Activated naive CD4-positive, alpha-beta T cell treated with anti-CD3 and anti-CD28 coated beads, Interleukin-2, amount 50 U/mL, for 72 hours (primary cell): Measurements from ENCODE around the gene GPC5. TPM values are rescaled to one million over a fixed set of nuclear protein-coding genes. Genes with fewer than 3 reads are reported as not detected.

Experiments
- ATAC-seq, 2 donors: fragments of 150-1000 bp; cut with Tn5 transposase; 2 replicates each; pipeline ENCODE4 v1.10.0; 2021; ENCODE audit warnings: mild to moderate bottlenecking in 2 of 2, moderate library complexity in 2 of 2
- DNase-seq, 2 donors: peaks; one replicate each; pipeline ENCODE4 v3.0.0; 2021 to 2022; ENCODE audit warnings: low spot score in 2 of 2
- H3K27ac Mint-ChIP-seq, 2 donors: one replicate each; pipeline ENCODE4 v1.8.0; 2022; ENCODE audit warnings: mild to moderate bottlenecking in 2 of 2, mixed read lengths in 2 of 2
- H3K36me3 Mint-ChIP-seq, 2 donors: one replicate each; pipeline ENCODE4 v1.8.0; 2022; ENCODE audit warnings: mixed read lengths in 2 of 2
- H3K9me3 Mint-ChIP-seq, 2 donors: one replicate each; pipeline ENCODE4 v1.8.0; 2022; ENCODE audit warnings: mixed read lengths in 2 of 2
- total RNA-seq, 2 donors: library from RNA; stranded (reverse); gene quantifications; one replicate each; pipeline ENCODE4 v1.2.3, GENCODE V29; 2022

The GPC5 gene
- total RNA-seq, 2 donors from 2014 or later = 0.11 to 0.78 TPM

- Mint-ChIP-seq H3K27ac (no peak overlapping the region), H3K36me3 (no peaks in the 10 kb centered on the region), H3K9me3 (no peaks in the 10 kb centered on the region)
- no peak for DNase-seq
- no peak for ATAC-seq
These were observed 93.6 kb downstream of the GPC5 start for GRCh38 chr13:91491980-91492379.

GRCh38 chr13:91493442-91493841 is 95.0 kb downstream of the GPC5 start:
- no peaks in the 10 kb centered on the region for H3K36me3 Mint-ChIP-seq
- H3K27ac Mint-ChIP-seq = no peak overlapping the region
- ATAC-seq = no peak
- no peak for DNase-seq
- H3K9me3 Mint-ChIP-seq = peaks cover 3 to 4% of the 10 kb centered on the region in 2 donors

- no peak for ATAC-seq
- Mint-ChIP-seq H3K9me3 (peaks cover 4 to 9% of the 10 kb centered on the region in 2 donors), H3K36me3 (no peaks in the 10 kb centered on the region), H3K27ac (peak overlapping the region in 1 of 2 donors; percentile 3)
- no peak for DNase-seq
These were observed 99.9 kb downstream of the GPC5 start for GRCh38 chr13:91498298-91498697.

DNA sequence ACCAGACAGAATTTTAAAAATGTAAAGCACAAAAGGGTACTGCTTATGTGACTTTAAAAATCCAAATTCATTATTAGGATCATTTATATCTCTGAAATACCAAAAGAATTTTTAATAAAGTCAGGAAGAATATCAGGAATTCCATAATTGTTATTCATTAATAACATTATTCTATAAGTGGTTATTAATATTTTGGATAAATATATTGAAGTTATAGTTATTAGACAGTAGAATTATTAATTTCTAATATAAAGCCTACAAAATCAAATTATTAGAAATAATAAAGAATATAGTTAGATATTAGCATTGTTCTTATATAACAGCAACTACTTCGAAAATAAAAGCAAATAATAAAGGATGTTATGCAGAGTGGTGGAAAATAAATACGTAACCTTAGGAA is 105.8 kb downstream of the GPC5 start:
- peaks cover 0 to 9% of the 10 kb centered on the region in 2 donors for H3K9me3 Mint-ChIP-seq
- no peak for DNase-seq
- ATAC-seq = no peak
- no peaks in the 10 kb centered on the region for H3K36me3 Mint-ChIP-seq
- H3K27ac Mint-ChIP-seq = no peak overlapping the region

- Mint-ChIP-seq H3K27ac (no peak overlapping the region), H3K36me3 (no peaks in the 10 kb centered on the region), H3K9me3 (peaks cover 0 to 9% of the 10 kb centered on the region in 2 donors)
- DNase-seq = no peak
- no peak for ATAC-seq
These were observed 108.3 kb downstream of the GPC5 start for GRCh38 chr13:91506759-91507158.

DNA sequence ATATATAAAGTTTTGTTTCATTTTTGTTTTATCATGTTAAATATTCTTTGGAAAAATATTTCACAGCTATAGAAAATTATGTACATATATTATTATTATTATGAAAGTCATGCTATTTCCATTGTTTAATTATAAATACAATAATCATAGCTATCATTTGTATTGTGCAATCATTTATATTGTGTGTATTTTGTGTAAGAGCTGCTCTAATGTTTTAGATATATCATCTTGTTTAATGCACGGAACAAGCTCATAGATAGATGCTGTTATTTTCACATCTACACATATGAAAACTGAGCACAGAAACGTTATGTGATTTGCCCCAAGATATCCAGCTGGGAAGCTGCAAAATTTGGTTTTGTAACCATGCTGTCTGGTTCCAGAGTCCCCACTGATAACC is 111.6 kb downstream of the GPC5 start:
- peaks cover 0 to 4% of the 10 kb centered on the region in 2 donors for H3K9me3 Mint-ChIP-seq
- DNase-seq (no peak), ATAC-seq (no peak)
- no peak overlapping the region for H3K27ac Mint-ChIP-seq
- H3K36me3 Mint-ChIP-seq = no peaks in the 10 kb centered on the region

- no peaks in the 10 kb centered on the region for H3K36me3 Mint-ChIP-seq
- ATAC-seq (no peak), DNase-seq (no peak)
- no peak overlapping the region for H3K27ac Mint-ChIP-seq
- peaks cover 0 to 7% of the 10 kb centered on the region in 2 donors for H3K9me3 Mint-ChIP-seq
These were observed 115.4 kb downstream of the GPC5 start for GRCh38 chr13:91513790-91514189.

GRCh38 chr13:91516799-91517198 is 118.4 kb downstream of the GPC5 start:
- no peak overlapping the region for H3K27ac Mint-ChIP-seq
- no peak for DNase-seq
- no peaks in the 10 kb centered on the region for H3K36me3 Mint-ChIP-seq
- peaks cover 0 to 7% of the 10 kb centered on the region in 2 donors for H3K9me3 Mint-ChIP-seq
- no peak for ATAC-seq

- peaks cover 0 to 7% of the 10 kb centered on the region in 2 donors for H3K9me3 Mint-ChIP-seq
- H3K36me3 Mint-ChIP-seq = no peaks in the 10 kb centered on the region
- H3K27ac Mint-ChIP-seq = no peak overlapping the region
- no peak for ATAC-seq
- no peak for DNase-seq
These were observed 122.5 kb downstream of the GPC5 start for GRCh38 chr13:91520952-91521351.

GRCh38 chr13:91523116-91523515 is 124.7 kb downstream of the GPC5 start:
- peaks cover 0 to 3% of the 10 kb centered on the region in 2 donors for H3K9me3 Mint-ChIP-seq
- no peak overlapping the region for H3K27ac Mint-ChIP-seq
- no peak for ATAC-seq
- no peak for DNase-seq
- H3K36me3 Mint-ChIP-seq = no peaks in the 10 kb centered on the region

DNA sequence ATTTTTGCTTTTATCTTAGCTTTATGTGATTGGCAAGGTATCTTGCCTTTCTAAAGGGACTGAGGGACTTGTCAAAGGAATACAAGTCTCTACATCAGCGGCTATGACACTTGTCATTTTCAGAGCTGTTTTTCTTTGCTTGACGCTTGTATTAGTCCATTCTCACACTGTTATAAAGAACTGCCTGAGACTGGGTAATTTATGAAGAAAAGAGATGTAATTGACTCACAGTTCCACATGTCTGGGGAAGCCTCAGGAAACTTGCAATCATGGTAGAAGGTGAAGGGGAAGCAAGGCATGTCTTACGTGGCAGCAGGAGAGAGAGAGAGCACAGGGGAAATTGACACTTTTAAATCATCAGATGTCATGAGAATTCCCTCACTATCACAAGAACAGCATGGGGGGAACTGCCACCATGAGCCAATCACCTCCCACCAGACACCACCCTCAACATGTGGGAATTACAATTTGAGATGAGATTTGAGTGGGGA is 128.2 kb downstream of the GPC5 start:
- DNase-seq (no peak), ATAC-seq (no peak)
- Mint-ChIP-seq H3K36me3 (no peaks in the 10 kb centered on the region), H3K27ac (no peak overlapping the region), H3K9me3 (peaks cover 0 to 3% of the 10 kb centered on the region in 2 donors)

DNA sequence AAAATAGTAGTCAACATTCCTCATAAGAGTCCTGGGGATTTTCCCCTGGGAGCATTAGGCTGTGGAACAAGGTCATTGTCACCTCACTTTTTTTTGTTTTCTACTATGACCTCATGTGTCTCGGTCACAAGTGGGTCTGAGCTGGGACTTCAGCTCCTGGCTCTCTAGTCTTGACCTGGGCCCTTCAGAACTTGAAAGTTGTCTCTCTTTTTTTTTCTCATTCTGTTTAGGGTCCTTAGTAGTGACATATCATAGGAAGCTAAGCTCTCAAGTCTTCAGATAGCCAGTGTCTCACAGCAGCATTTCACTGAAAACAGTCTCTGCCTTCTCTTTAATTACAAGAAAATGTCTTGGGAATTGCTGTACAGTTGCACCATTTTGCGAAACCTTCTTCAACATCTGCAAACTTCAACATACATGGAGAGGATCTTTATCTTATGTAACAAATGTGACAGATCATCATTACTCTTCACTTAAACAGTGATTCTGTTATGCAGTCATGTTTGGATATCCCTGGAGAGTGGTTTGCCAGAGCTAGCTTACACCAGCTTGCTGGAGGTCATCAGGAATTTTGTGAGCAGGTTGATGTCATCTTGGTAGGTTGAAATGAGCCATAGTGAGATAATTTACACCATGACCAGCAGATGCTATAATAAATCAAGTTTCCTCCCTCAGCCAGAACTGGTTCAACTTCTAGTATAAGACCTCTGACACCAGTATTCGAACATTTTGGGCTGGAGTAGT is 131.5 kb downstream of the GPC5 start:
- Mint-ChIP-seq H3K36me3 (no peaks in the 10 kb centered on the region), H3K9me3 (peaks cover 0 to 5% of the 10 kb centered on the region in 2 donors), H3K27ac (no peak overlapping the region)
- ATAC-seq (no peak), DNase-seq (no peak)

DNA sequence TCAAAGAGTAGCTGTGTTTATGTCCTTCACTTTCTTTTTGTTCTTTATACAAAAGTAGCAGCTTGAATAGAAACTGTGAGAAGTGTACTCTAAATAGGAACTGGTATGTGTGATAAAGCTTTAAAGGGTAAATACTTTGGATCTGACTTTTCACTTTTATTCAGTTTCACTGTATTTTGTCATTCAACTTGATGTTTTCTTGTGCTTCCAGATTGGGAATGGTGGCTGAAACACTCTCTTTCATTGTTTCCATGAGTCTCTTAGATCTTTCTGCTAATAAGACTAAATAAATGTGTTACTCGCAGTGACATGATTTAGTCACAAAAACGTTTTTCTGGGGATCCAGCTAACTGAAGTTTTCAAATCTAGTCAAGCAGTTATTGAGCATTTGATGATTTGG is 133.2 kb downstream of the GPC5 start:
- H3K27ac Mint-ChIP-seq = no peak overlapping the region
- DNase-seq (no peak), ATAC-seq (no peak)
- H3K9me3 Mint-ChIP-seq = peaks cover 0 to 3% of the 10 kb centered on the region in 2 donors
- H3K36me3 Mint-ChIP-seq = no peaks in the 10 kb centered on the region

- Mint-ChIP-seq H3K36me3 (no peaks in the 10 kb centered on the region), H3K9me3 (peaks cover 0 to 3% of the 10 kb centered on the region in 2 donors), H3K27ac (no peak overlapping the region)
- no peak for DNase-seq
- no peak for ATAC-seq
These were observed 134.9 kb downstream of the GPC5 start for GRCh38 chr13:91533354-91533753.

- peaks cover 0 to 3% of the 10 kb centered on the region in 2 donors for H3K9me3 Mint-ChIP-seq
- DNase-seq (no peak), ATAC-seq (no peak)
- no peak overlapping the region for H3K27ac Mint-ChIP-seq
- H3K36me3 Mint-ChIP-seq = no peaks in the 10 kb centered on the region
These were observed 136.6 kb downstream of the GPC5 start for GRCh38 chr13:91534996-91535395.

DNA sequence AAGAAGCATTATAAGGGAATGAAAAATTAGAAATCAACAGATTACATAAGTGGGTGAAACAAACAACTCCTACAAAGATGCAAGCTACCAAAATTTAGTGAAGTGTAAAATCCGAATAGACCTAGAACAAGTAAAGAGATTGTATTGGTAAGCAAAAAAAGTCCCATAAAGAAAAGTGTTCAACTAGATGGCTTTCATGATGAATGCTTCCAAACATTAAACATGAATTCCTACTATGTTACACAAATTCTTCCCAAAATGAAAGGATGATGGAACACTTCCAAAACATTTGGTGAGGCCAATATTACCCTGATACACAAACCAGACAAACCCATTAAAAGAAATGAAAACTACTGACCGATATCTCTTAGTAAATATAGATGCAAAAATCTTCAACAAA is 139.0 kb downstream of the GPC5 start:
- H3K9me3 Mint-ChIP-seq = peaks cover 0 to 3% of the 10 kb centered on the region in 2 donors
- no peaks in the 10 kb centered on the region for H3K36me3 Mint-ChIP-seq
- DNase-seq (no peak), ATAC-seq (no peak)
- no peak overlapping the region for H3K27ac Mint-ChIP-seq

DNA sequence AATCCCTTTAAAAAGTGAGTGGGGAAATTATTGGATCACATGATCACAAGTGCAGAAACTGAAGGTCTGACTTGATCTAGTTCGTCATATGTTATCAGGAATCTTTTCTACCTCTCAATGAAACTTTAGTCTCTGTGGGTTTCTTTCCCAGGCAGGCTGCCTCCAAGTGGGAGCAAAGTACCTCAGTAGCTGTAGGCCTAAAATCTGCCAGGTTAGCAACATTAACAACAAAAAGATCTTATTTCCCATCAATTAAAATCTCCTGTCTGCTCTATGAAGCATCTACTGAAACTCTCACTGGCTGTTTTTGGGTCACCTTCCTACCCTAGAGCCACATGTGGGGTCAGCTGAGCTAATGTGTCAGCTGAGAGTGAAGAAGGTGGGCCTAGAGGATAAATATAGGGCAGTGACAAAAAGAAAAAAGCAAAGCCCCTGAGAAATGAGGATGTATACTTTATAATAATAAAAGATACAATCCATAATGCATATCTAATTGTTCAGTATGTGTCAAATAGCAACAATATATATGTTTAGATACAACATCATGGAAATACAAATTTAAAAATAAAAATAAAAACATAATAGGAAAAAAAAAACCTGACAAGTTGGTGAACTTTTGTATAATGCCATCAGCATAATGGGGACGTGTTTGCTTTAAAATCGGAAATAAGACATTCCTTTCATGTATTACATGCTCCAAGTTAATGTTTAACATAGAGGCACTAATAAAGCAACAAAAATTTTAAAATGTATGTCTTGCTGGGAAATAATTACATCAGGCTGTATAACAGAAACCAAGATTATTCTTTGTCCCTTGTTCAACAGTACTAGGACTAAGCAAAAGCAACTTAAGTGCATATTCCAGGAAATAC is 141.1 kb downstream of the GPC5 start:
- ATAC-seq (no peak), DNase-seq (no peak)
- no peaks in the 10 kb centered on the region for H3K9me3 Mint-ChIP-seq
- H3K27ac Mint-ChIP-seq = no peak overlapping the region
- no peaks in the 10 kb centered on the region for H3K36me3 Mint-ChIP-seq
